Astrocyte of the hippocampus (primary cell): Measurements from ENCODE around the gene SHC2.
A peak's percentile ranks its signal among the peaks of the same experiment; 100 is the strongest.
"Not testable (repeated sequence)": the region's sequence is repeated elsewhere in the genome, so short reads cannot be mapped to it uniquely, and the experiment has no call there.

Experiments used
- DNase-seq: peaks from one replicate; pipeline ENCODE4 v3.0.0; 2011; ENCODE audit warnings: low read depth, low spot score

SHC2 gene

DNA sequence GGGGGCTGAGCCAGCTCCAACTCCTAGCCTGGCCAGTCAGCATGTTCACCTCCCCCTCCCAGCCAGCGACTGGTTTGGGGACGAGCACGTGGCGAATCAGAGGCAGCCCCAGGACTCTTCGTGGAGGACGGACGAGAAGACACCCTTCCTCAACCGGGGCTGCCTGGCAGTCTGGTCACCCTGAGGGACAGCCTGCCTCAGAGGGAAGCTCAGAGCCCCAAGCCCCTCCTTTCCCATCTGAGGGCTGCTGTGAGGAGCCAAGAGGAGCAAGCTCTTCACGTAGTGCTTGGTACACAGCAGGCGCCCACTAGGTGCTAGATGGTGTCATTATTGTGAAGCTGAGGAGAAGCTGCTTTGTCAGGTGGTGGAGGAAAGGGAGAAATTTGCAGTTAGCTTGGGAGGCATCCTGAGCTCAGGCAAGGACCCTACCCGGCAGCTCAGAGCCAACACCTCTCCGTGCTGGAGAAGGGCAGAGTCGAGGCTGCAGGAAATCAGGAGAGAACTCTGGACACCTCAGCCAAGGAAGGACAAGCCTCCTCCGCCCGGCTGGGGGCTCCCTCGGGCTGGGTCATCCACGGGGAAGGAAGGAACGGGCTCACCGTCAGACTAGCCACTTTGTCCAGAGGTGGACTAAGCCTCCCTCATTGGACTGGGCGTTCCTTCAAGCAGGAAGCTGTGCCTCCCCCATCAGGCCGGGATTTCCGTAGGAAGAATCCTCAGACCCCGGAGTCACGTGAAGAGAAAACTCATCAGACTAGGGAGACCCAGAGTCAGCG is 37.0 kb downstream of the SHC2 start:
- no peak for DNase-seq

GRCh38 chr19:422917-423226 is 38.0 kb downstream of the SHC2 start:
- DNase-seq = not testable (repeated sequence)

- no peak for DNase-seq
Measured at GRCh38 chr19:422213-422916, 38.5 kb downstream of the SHC2 start.

GRCh38 chr19:419721-420515 is 40.9 kb downstream of the SHC2 start:
- no peak for DNase-seq

DNA sequence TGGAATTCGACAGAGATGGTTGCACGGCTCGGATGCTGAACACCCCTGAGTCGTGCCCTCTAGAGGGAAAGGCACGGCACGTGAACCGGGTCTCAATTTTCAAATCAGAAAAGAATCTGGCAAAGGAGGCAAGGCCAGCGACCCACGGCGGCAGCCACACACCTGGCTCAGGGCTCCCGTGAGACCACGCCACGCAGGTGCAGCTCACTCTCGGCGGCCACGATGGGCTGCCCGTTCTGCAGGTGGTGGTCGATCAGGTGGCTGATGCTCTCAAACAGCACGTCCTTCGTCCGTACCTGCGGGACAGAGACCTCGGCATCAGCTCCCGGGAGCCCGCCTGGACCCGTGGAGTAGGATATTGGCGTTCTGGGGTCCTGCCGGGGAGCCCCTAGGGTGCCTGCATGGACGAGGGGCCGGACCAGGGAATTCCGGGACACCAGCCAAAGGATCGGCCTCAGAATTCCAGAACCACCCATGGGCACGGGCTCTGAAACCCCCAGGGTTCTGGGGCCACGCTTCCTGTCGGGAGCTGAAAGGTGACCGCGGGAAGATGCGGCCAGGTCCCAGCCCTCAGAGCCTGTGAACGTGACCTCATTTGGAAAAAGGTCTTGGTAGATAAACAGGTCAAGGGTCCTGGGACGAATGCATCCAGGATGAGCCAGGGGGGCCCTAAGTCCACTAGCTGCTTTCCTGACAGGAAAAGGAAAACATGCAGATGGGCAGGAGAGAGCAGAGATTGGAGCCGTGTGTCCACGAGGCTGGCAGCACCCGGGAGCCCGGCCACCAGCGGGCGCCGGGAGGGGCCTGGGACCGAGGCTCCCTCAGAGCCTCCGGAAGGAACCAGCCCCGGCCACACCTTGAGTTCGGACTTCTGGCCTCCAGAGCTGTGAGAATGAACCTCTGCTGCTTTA is 41.8 kb downstream of the SHC2 start:
- no peak for DNase-seq

DNA sequence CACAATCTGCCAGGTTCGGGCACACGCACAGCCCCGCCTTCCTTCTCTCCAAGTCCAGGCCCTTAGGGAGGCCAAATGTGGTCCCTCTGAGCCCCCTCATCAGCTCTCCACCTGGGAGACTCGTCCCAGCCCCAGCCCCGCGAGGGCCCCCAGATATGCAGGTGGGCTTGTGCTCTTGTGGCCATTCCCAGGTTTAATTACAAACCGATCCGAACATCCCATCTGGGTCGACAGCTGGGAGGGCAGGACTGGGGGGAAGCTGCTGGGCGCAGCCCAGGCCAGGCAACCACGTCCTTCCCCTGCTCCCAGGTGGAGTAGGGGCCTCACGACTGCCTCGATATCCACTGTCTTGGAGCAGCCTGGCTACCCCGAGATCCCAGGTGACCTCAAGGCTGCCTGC is 44.4 kb downstream of the SHC2 start:
- no peak for DNase-seq

DNA sequence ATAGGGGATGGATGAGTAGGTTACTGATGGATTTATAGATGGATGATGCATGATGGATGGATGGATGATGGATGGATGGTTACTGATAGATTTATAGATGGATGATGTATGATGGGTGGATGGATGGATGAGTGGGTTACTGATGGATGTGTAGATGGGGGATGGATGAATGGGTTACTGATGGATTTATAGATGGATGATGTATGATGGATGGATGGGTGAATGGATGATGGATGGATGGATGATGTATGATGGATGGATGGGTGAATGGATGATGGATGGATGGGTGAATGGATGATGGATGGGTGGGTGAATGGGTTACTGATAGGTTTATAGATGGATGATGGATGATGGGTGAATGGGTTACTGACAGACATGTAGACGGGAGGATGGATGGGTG is 45.5 kb downstream of the SHC2 start:
- no peak for DNase-seq

DNA sequence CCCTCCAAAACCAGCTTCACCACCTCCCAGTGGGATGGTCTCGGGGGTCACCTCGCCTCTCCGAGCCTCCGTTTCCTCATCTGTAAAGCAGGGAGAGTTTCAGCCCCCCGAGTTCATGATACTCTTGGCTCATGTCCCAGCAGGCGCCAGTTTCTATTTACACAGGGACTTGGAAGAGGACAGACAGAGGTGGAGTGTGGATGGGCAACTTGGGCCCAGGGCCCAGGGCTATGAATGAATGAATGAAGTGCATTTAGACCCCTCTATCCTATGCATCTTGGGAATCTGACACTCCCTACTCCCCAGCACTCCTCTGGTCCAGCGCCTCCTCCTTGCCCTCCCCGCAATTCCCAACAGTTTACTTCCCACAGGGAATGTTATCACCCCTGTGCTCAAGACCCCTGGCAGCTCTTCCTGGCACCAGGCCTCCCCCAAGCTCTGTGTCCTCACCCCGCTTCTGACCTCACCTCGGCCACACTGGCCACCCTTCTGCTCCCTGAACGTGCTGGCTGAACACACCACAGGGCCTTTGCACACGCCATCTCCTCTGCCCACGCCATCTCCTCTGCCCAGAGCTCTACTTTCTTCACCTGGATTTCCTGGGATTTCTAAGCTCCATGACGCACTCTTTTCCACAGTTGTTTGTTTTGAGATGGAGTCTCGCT is 46.9 kb downstream of the SHC2 start:
- no peak for DNase-seq

- no peak for DNase-seq
Measured at GRCh38 chr19:412356-413355, 48.2 kb downstream of the SHC2 start.

GRCh38 chr19:411723-412355 is 49.0 kb downstream of the SHC2 start:
- DNase-seq = no peak

- not testable (repeated sequence) for DNase-seq
Measured at GRCh38 chr19:411121-411722, 49.6 kb downstream of the SHC2 start.

GRCh38 chr19:410243-410781 is 50.5 kb downstream of the SHC2 start:
- DNase-seq = no peak

GRCh38 chr19:409516-410242 is 51.2 kb downstream of the SHC2 start:
- peak; percentile 29 for DNase-seq

DNA sequence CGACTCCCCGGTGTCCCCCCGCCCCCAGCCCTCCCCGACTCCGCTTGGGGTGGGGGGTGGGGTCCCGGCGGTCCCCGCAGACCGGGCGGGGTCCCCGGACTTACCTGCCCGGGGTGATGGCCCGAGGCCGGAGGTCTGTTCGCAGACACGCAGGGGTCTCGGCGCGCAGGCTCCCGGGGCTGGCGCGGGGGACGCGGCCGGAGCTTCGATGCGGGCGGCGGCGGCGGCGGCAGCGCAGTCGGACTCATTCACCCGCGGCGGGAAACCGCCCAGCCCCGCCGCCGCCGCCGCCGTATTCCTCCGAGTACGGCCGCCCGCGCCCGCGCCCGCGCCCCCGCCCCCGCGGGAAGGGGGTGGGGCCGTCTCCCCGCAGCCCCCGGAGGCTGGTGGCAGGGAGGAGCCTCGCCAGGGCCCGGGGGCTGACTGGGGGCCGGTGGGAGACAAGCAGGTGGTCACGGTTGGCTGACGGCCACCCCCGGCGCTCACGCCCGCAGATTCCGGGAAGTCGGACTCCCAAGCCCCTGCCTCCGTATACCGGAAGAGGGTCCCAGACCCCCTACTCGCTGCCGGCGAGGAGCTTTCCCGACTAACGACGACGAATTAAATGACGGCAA is 51.8 kb downstream of the SHC2 start, which contains the start of gene C2CD4C:
C2CD4C (minus strand) TSS at position 246 of the 614 bp plus-strand sequence. CDS start 786 bp downstream, outside the sequence.
- DNase-seq = peak; percentile 57

DNA sequence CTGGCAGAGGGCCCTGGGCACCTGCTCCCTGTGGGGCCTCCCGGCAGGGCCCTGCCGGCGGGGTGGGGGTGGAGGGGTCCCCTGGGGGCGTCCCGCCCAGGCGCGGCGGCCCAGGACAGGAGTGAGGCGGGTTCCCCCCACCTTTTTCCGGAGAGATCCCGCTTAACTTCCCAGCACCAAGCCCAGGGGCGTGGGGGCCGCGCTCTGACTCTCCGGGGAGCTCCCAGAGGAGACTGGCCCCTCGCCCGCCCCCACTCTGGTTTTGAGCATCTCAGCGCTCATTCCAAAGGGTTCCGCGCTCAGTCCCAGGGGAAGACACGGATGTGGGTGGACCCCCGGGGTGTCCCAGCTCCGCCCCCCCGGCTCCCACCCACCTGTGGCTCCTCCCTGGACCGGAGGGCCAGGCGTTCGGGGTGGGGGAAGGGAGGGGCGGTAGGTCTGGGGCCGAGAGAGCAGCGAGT is 52.4 kb downstream of the SHC2 start:
- DNase-seq = peak; percentile 15

DNA sequence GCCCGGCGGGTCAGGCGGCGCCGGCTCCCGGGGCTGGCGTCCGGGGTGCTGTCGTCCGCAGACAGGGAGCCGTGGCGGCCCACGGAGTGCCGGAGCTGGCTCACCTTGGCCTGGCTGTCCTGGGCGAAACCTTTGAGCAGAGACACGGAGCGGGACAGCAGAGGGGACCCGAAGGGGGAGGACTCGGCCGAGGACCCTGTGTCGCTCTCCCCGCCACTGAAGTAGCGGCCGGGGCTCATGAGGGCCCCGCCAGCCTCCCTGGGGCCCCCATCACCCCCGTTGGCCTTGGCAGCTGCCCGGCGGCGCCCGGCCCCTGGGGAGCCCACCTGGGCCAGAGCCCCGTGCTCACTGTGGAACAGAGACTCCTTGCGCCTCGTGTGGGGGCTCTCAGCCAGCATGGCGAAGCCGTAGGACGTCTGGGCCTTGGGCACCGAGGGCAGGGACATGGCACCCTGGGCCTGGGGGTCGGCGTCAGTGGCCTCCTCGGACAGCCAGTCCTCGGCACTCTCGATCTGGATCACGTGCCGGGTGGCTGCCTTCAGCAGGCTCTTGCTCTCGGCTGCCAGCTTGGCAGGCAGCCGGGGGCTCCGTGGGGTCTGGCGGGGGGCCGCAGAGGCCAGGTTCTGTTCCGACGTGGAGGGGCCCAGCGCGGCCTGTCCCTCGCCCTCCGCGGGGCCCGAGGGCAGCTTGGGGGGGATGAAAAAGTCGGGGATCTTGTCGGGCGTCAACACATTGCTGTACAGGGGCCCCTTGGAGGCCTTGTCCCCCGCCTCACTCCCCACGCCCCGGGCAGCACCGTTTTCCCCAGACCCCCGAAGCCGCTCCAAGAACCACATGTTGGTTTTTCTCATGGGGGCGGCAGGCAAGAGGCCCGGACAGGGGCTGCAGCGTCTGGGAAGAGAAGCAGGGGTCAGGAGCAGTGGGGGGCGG is 53.1 kb downstream of the SHC2 start:
- no peak for DNase-seq
